ENCODE data around the gene LTO1.

GRCh38 chr11:69637941-69638871, 36.9 kb downstream of the LTO1 start:
- TF ChIP-seq CTCF (IDR thresholded peaks at IDR 0.05; ENCODE audit: insufficient read depth, low read length) (no peak), POLR2AphosphoS5 (IDR thresholded peaks at IDR 0.05; ENCODE audit: low read depth) (no peak)

Data from HL-60 (cell line).